ENCODE results near the gene PMEPA1. TPM values are rescaled to one million over a fixed set of nuclear protein-coding genes. Genes with fewer than 3 reads are reported as not detected.

The PMEPA1 gene
- total and polyA plus RNA-seq, 2 donors (not counting 1 experiment from before 2014, with no cell fraction given), result 9.9 to 37.4 TPM

DNA sequence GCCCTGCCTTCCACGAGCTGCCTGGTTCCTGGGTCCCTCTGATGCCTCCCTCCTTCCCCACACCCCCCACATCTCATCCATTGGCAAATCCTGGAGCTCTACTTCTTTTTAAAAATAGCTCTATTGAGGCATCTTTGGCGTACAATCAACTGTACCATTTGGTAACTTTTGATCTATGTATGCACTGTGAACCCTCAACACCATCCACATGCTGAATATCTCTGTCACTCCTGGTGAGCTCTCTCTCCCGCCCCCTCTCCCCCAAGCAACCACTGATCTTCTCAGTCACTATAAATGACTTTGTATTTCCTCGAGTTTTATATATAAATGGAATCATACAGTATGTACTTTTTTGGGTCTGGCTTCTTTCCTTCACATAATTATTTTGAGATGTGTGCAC is 22.4 kb upstream of the PMEPA1 start:
- Histone ChIP-seq H3K9me3 (ENCODE audit: control extremely low read depth in 1 of 3, control insufficient read depth in 2 of 3, insufficient read depth in 1 of 3, low read length in 2 of 3) (peaks cover 0 to 7% (median 0%) of the 10 kb centered on the region in 3 donors), H4K20me1 (ENCODE audit: control insufficient read depth, insufficient read depth, low read length, poor library complexity, severe bottlenecking) (no peaks in the 10 kb centered on the region), H3K9ac (ENCODE audit: low read length) (no peak overlapping the region), H3K79me2 (ENCODE audit: control insufficient read depth, insufficient read depth, low read length) (no peaks in the 10 kb centered on the region), H3K27me3 (replicated peaks in 1 of 4; ENCODE audit: control extremely low read depth in 1 of 4, control insufficient read depth in 3 of 4, insufficient read depth in 4 of 4, low read length in 3 of 4) (peaks cover 0 to 26% (median 7%) of the 10 kb centered on the region in 4 experiments), H3K27ac (ENCODE audit: low read length in 2 of 2) (no peak overlapping the region), H3K4me2 (replicated peaks; ENCODE audit: low read depth, low read length, poor library complexity, severe bottlenecking) (no peak overlapping the region), H3K4me1 (ENCODE audit: control insufficient read depth in 2 of 2, insufficient read depth in 2 of 2, low read length in 2 of 2) (peaks cover 0 to 3% of the 10 kb centered on the region in 2 donors), H3K36me3 (replicated peaks in 1 of 2; ENCODE audit: control extremely low read depth in 1 of 2, control insufficient read depth in 1 of 2, extremely low read depth in 1 of 2, insufficient read depth in 2 of 2, low read length in 1 of 2) (no peaks in the 10 kb centered on the region), H2AFZ (ENCODE audit: insufficient read depth, low read depth, low read length, poor library complexity, severe bottlenecking) (no peak overlapping the region), H3K4me3 (ENCODE audit: control extremely low read depth in 1 of 5, extremely low read depth in 1 of 5, insufficient read depth in 1 of 5, low read depth in 2 of 5, low read length in 4 of 5) (no peak overlapping the region)
- peaks cover 8% of the 10 kb centered on the region for H3K4me1 Mint-ChIP-seq
- peaks cover 26% of the 10 kb centered on the region for H3K27me3 Mint-ChIP-seq
- CTCF ChIA-PET, result interaction anchor here (1.2 kb wide), 1 partner anchor 9 kb away, joined by 3 read pairs; no protein-coding TSS in a partner anchor
- intact Hi-C loops (cut with micrococcal nuclease), result no loop called here
- H3K27ac Mint-ChIP-seq, result no peak overlapping the region
- ATAC-seq (ENCODE audit: low read depth) (no peak), DNase-seq (no peak)
- POLR2A ChIA-PET, result no interaction called here
- TF ChIP-seq, protein P1, sequence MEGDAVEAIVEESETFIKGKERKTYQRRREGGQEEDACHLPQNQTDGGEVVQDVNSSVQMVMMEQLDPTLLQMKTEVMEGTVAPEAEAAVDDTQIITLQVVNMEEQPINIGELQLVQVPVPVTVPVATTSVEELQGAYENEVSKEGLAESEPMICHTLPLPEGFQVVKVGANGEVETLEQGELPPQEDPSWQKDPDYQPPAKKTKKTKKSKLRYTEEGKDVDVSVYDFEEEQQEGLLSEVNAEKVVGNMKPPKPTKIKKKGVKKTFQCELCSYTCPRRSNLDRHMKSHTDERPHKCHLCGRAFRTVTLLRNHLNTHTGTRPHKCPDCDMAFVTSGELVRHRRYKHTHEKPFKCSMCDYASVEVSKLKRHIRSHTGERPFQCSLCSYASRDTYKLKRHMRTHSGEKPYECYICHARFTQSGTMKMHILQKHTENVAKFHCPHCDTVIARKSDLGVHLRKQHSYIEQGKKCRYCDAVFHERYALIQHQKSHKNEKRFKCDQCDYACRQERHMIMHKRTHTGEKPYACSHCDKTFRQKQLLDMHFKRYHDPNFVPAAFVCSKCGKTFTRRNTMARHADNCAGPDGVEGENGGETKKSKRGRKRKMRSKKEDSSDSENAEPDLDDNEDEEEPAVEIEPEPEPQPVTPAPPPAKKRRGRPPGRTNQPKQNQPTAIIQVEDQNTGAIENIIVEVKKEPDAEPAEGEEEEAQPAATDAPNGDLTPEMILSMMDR (IDR thresholded peaks at IDR 0.05), result no peak
- TF ChIP-seq EZH2 (IDR thresholded peaks at IDR 0.05; ENCODE audit: borderline replicate concordance, insufficient read depth, low read depth, low read length, poor library complexity, severe bottlenecking), result no peak
- no peaks in the 10 kb centered on the region for H3K9me3 Mint-ChIP-seq (ENCODE audit: insufficient read depth)
- 89% methylated on average over 2 of the region's 4 CpGs for WGBS (ENCODE audit: insufficient coverage)
- H3K4me3 Mint-ChIP-seq, result no peak overlapping the region

DNA sequence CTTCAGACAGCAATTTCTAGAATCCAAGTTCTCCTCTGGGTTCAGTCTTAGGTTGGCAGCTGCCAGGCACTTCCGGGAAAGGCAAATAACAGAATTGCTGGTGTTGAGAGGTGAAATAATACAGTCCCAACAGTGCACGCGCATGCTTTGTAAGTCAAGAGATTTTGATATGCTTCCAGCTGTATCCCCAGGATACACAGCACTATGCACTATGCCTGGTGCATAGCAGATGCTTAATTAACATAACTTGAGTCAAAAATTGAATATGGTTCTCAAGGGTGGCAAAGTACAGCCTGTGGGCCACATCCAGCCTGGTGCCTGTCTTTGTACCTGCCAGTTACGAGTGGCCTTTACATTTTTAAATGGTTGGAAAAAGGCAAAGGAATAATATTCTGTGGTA is 18.9 kb upstream of the PMEPA1 start:
- WGBS (ENCODE audit: insufficient coverage), result 100% methylated on average over 1 of the region's 4 CpGs
- ChIA-PET CTCF (no interaction called here), POLR2A (no interaction called here)
- Histone ChIP-seq H3K27ac (ENCODE audit: low read length in 2 of 2) (no peak overlapping the region), H3K4me2 (replicated peaks; ENCODE audit: low read depth, low read length, poor library complexity, severe bottlenecking) (no peak overlapping the region), H3K79me2 (ENCODE audit: control insufficient read depth, insufficient read depth, low read length) (no peaks in the 10 kb centered on the region), H3K4me1 (ENCODE audit: control insufficient read depth in 2 of 2, insufficient read depth in 2 of 2, low read length in 2 of 2) (no peaks in the 10 kb centered on the region), H3K9ac (ENCODE audit: low read length) (no peak overlapping the region), H3K9me3 (ENCODE audit: control extremely low read depth in 1 of 3, control insufficient read depth in 2 of 3, insufficient read depth in 1 of 3, low read length in 2 of 3) (peaks cover 0 to 7% (median 0%) of the 10 kb centered on the region in 3 donors), H3K4me3 (ENCODE audit: control extremely low read depth in 1 of 5, extremely low read depth in 1 of 5, insufficient read depth in 1 of 5, low read depth in 2 of 5, low read length in 4 of 5) (no peak overlapping the region), H3K36me3 (replicated peaks in 1 of 2; ENCODE audit: control extremely low read depth in 1 of 2, control insufficient read depth in 1 of 2, extremely low read depth in 1 of 2, insufficient read depth in 2 of 2, low read length in 1 of 2) (no peaks in the 10 kb centered on the region), H3K27me3 (replicated peaks in 1 of 4; ENCODE audit: control extremely low read depth in 1 of 4, control insufficient read depth in 3 of 4, insufficient read depth in 4 of 4, low read length in 3 of 4) (peaks cover 0 to 18% (median 3%) of the 10 kb centered on the region in 4 experiments), H2AFZ (ENCODE audit: insufficient read depth, low read depth, low read length, poor library complexity, severe bottlenecking) (no peak overlapping the region), H4K20me1 (ENCODE audit: control insufficient read depth, insufficient read depth, low read length, poor library complexity, severe bottlenecking) (no peaks in the 10 kb centered on the region)
- H3K4me3 Mint-ChIP-seq, result no peak overlapping the region
- peaks cover 27% of the 10 kb centered on the region for H3K27me3 Mint-ChIP-seq
- no peaks in the 10 kb centered on the region for H3K9me3 Mint-ChIP-seq (ENCODE audit: insufficient read depth)
- intact Hi-C loops (cut with micrococcal nuclease), result no loop called here
- ATAC-seq (ENCODE audit: low read depth) (no peak), DNase-seq (no peak)
- TF ChIP-seq, protein P1 (IDR thresholded peaks at IDR 0.05), result no peak
- no peak for TF ChIP-seq EZH2 (IDR thresholded peaks at IDR 0.05; ENCODE audit: borderline replicate concordance, insufficient read depth, low read depth, low read length, poor library complexity, severe bottlenecking)
- no peak overlapping the region for H3K27ac Mint-ChIP-seq
- H3K4me1 Mint-ChIP-seq, result no peaks in the 10 kb centered on the region
